Immature natural killer cell (primary cell): ENCODE measurements around the gene APOL1. TPM values are rescaled to one million over a fixed set of nuclear protein-coding genes. Genes with fewer than 3 reads are reported as not detected.
"Not testable (repeated sequence)": the region's sequence is repeated elsewhere in the genome, so short reads cannot be mapped to it uniquely, and the experiment has no call there.

Source experiments
- DNase-seq, 3 donors: peaks; one replicate each; pipeline ENCODE4 v3.0.0; 2022; ENCODE audit warnings: mixed read lengths in 1 of 3
- H3K27ac Mint-ChIP-seq, 6 donors: one replicate each; pipeline ENCODE4 v1.8.0; 2020; ENCODE audit warnings: mixed read lengths in 6 of 6, mild to moderate bottlenecking in 5 of 6, inconsistent platforms in 4 of 6, moderate library complexity in 3 of 6
- H3K27me3 Mint-ChIP-seq, 3 donors: one replicate each; pipeline ENCODE4 v1.8.0; 2020 to 2021; ENCODE audit warnings: low read depth in 3 of 3, mild to moderate bottlenecking in 3 of 3, mixed read lengths in 3 of 3, moderate library complexity in 3 of 3, inconsistent platforms in 1 of 3
- H3K36me3 Mint-ChIP-seq, 3 donors: one replicate each; pipeline ENCODE4 v1.8.0; 2020; ENCODE audit warnings: mixed read lengths in 3 of 3, inconsistent platforms in 2 of 3, mild to moderate bottlenecking in 2 of 3
- H3K4me1 Mint-ChIP-seq, 2 donors: one replicate each; pipeline ENCODE4 v1.8.0; 2020; ENCODE audit warnings: inconsistent platforms in 2 of 2, mild to moderate bottlenecking in 2 of 2, mixed read lengths in 2 of 2, moderate library complexity in 1 of 2
- H3K4me3 Mint-ChIP-seq, 5 donors: one replicate each; pipeline ENCODE4 v1.8.0; 2020; ENCODE audit warnings: mild to moderate bottlenecking in 5 of 5, mixed read lengths in 5 of 5, inconsistent platforms in 3 of 5, moderate library complexity in 3 of 5
- H3K9me3 Mint-ChIP-seq, 6 donors: one replicate each; pipeline ENCODE4 v1.8.0; 2020; ENCODE audit warnings: mild to moderate bottlenecking in 6 of 6, mixed read lengths in 6 of 6, inconsistent platforms in 4 of 6, moderate library complexity in 3 of 6
- polyA plus RNA-seq, 3 donors: library from polyadenylated mRNA; unstranded; fragments of 300-500 nt; fragmentation: Illumina TruSeq; gene quantifications; one replicate each; pipeline ENCODE4 v1.2.3, GENCODE V29; 2021

APOL1 gene
- polyA plus RNA-seq, 3 donors from 2014 or later = 8.7 to 65.8 (median 14.8) TPM

- Mint-ChIP-seq H3K4me3 (peak overlapping the region in 3 of 5 donors; percentile 10 to 39 (median 38)), H3K36me3 (peaks cover 31 to 56% (median 34%) of the 10 kb centered on the region in 3 donors), H3K27me3 (peaks cover 15 to 34% (median 31%) of the 10 kb centered on the region in 3 donors), H3K4me1 (peaks cover 52 to 60% of the 10 kb centered on the region in 2 donors), H3K9me3 (no peaks in the 10 kb centered on the region), H3K27ac (peak overlapping the region; percentile 36 to 96 (median 88))
- DNase-seq = no peak
Observed at GRCh38 chr22:36288571-36289405, 35.9 kb downstream of the APOL1 start.

GRCh38 chr22:36289406-36289870 is 36.5 kb downstream of the APOL1 start:
- Mint-ChIP-seq H3K27me3 (peaks cover 15 to 36% (median 32%) of the 10 kb centered on the region in 3 donors), H3K27ac (peak overlapping the region; percentile 81 to 96 (median 90)), H3K36me3 (peaks cover 33 to 58% (median 36%) of the 10 kb centered on the region in 3 donors), H3K9me3 (no peaks in the 10 kb centered on the region), H3K4me1 (peaks cover 53 to 64% of the 10 kb centered on the region in 2 donors), H3K4me3 (peak overlapping the region; percentile 77 to 85 (median 83))
- no peak for DNase-seq

DNA sequence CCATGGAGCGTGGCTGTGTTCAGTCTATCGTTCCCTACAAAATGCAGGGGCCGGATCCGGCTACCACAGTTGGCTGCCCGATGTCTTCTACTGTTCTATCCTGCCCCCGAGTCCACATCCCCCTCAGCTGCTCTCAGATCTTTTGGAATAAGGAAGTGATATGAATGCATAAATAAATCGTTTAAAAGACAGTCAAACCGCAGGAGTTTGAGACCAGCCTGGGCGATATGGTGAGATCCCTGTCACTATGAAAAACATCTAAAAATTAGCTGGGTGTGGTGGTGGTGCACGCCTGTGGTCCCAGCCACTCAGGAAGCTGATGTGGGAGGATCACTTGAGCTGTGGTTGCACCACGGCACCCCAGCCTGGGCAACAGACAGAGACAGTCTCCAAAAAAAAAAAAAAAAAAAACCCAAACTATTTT is 37.0 kb downstream of the APOL1 start:
- H3K36me3 Mint-ChIP-seq = peaks cover 37 to 60% (median 38%) of the 10 kb centered on the region in 3 donors

GRCh38 chr22:36290391-36291075 is 37.6 kb downstream of the APOL1 start:
- peak overlapping the region in 4 of 5 donors; percentile 17 to 46 (median 26) for H3K4me3 Mint-ChIP-seq
- not testable (repeated sequence) for DNase-seq, H3K9me3 Mint-ChIP-seq
- H3K27me3 Mint-ChIP-seq = peaks cover 15 to 37% (median 29%) of the 10 kb centered on the region in 3 donors
- H3K27ac Mint-ChIP-seq = peak overlapping the region in 2 of 6 donors; percentile 60 to 86
- peaks cover 38 to 63% (median 38%) of the 10 kb centered on the region in 3 donors for H3K36me3 Mint-ChIP-seq
- peaks cover 53 to 66% of the 10 kb centered on the region in 2 donors for H3K4me1 Mint-ChIP-seq

More for the DNA sequence above, 37.0 kb downstream of the APOL1 start:
- Mint-ChIP-seq H3K27ac (peak overlapping the region; percentile 81 to 96 (median 90)), H3K4me3 (peak overlapping the region; percentile 77 to 85 (median 83)), H3K27me3 (peaks cover 15 to 37% (median 29%) of the 10 kb centered on the region in 3 donors), H3K4me1 (peaks cover 53 to 66% of the 10 kb centered on the region in 2 donors)
- peak; percentile 67 to 74 (median 73) for DNase-seq
- H3K9me3 Mint-ChIP-seq = not testable (repeated sequence)

- H3K4me3 Mint-ChIP-seq = peak overlapping the region in 3 of 5 donors; percentile 31 to 57 (median 44)
Observed at GRCh38 chr22:36291831-36292740, 39.2 kb downstream of the APOL1 start.

DNA sequence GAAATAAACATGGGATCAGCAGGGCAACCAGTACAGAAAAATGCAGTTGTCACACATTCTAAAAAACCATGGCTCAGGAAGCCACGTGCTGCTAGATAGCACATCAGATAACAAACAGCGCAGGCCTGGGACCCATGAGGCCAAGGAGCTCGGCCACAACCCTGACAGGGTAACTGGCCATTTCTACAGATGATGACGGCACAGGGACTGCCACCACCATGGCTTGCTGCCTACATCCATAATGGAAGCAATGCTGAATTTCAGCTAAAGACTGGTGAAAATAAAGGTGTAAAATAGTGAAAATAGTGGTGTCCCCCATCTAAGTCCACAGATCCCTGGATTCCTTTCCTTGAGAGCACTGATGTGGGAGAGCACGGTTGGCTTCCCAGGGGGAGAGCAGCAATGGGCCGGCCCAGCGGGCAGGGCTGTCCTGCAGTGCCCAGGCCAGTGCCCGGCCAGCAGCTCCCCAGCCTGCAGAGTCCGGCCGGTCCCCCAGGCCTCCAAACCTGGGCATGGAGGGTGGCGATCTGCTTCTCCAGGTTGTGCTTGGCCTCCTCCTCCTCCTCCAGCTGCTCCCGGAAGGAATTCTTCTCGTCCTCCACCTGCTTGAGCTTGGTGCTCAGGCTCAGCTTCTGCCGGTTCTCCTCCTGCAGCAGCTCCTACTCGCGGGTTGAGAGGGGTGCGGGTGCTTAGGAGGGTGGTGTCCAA is 40.0 kb downstream of the APOL1 start:
- Mint-ChIP-seq H3K4me3 (no peak overlapping the region), H3K9me3 (no peaks in the 10 kb centered on the region), H3K36me3 (peaks cover 43 to 70% (median 45%) of the 10 kb centered on the region in 3 donors), H3K27ac (peak overlapping the region in 5 of 6 donors; percentile 62 to 71 (median 68)), H3K4me1 (peaks cover 38 to 48% of the 10 kb centered on the region in 2 donors), H3K27me3 (peaks cover 5 to 24% (median 20%) of the 10 kb centered on the region in 3 donors)
- no peak for DNase-seq

More at GRCh38 chr22:36291831-36292740, 39.2 kb downstream of the APOL1 start:
- H3K27me3 Mint-ChIP-seq = peaks cover 8 to 28% (median 24%) of the 10 kb centered on the region in 3 donors
- H3K36me3 Mint-ChIP-seq = peaks cover 39 to 70% (median 41%) of the 10 kb centered on the region in 3 donors
- H3K27ac Mint-ChIP-seq = peak overlapping the region; percentile 61 to 75 (median 68)
- DNase-seq = no peak
- no peaks in the 10 kb centered on the region for H3K9me3 Mint-ChIP-seq
- peaks cover 47 to 57% of the 10 kb centered on the region in 2 donors for H3K4me1 Mint-ChIP-seq

- peaks cover 39 to 69% (median 40%) of the 10 kb centered on the region in 3 donors for H3K36me3 Mint-ChIP-seq
- no peaks in the 10 kb centered on the region for H3K9me3 Mint-ChIP-seq
- peak overlapping the region in 1 of 6 donors; percentile 35 for H3K27ac Mint-ChIP-seq
- peaks cover 31 to 40% of the 10 kb centered on the region in 2 donors for H3K4me1 Mint-ChIP-seq
- H3K27me3 Mint-ChIP-seq = peaks cover 2 to 23% (median 17%) of the 10 kb centered on the region in 3 donors
- no peak for DNase-seq
- no peak overlapping the region for H3K4me3 Mint-ChIP-seq
Observed at GRCh38 chr22:36293606-36294292, 40.8 kb downstream of the APOL1 start.

DNA sequence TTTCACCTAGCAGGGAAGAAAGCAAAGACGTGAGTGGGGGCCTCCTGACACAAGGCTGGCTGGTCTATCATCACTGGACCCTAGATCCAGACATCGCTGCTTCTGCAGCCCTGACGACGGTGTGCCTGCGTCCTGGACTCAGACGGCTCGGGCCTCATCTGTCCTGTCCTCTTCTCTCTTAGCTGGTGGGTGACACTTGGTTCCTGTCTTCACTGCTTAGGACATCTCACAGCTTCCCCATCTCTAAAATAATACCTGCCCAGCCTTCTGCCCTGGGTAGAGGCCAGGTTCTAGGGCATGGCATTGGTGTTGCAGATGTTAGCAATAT is 41.3 kb downstream of the APOL1 start:
- no peaks in the 10 kb centered on the region for H3K9me3 Mint-ChIP-seq
- peaks cover 38 to 64% (median 39%) of the 10 kb centered on the region in 3 donors for H3K36me3 Mint-ChIP-seq
- H3K27me3 Mint-ChIP-seq = peaks cover 2 to 24% (median 15%) of the 10 kb centered on the region in 3 donors
- H3K4me3 Mint-ChIP-seq = no peak overlapping the region
- peak overlapping the region in 3 of 6 donors; percentile 17 to 76 (median 20) for H3K27ac Mint-ChIP-seq
- no peak for DNase-seq
- H3K4me1 Mint-ChIP-seq = peaks cover 26 to 35% of the 10 kb centered on the region in 2 donors

GRCh38 chr22:36294801-36295200 is 41.9 kb downstream of the APOL1 start:
- H3K36me3 Mint-ChIP-seq = peaks cover 34 to 59% (median 35%) of the 10 kb centered on the region in 3 donors
- no peak for DNase-seq
- H3K4me1 Mint-ChIP-seq = peaks cover 20 to 30% of the 10 kb centered on the region in 2 donors
- H3K9me3 Mint-ChIP-seq = no peaks in the 10 kb centered on the region
- peak overlapping the region in 1 of 6 donors; percentile 40 for H3K27ac Mint-ChIP-seq
- peaks cover 2 to 25% (median 16%) of the 10 kb centered on the region in 3 donors for H3K27me3 Mint-ChIP-seq
- no peak overlapping the region for H3K4me3 Mint-ChIP-seq

GRCh38 chr22:36295247-36295646 is 42.3 kb downstream of the APOL1 start:
- no peak for DNase-seq
- Mint-ChIP-seq H3K4me3 (no peak overlapping the region), H3K9me3 (no peaks in the 10 kb centered on the region), H3K27ac (peak overlapping the region in 2 of 6 donors; percentile 28 to 57), H3K27me3 (peaks cover 2 to 21% (median 12%) of the 10 kb centered on the region in 3 donors), H3K4me1 (peaks cover 17 to 25% of the 10 kb centered on the region in 2 donors), H3K36me3 (peaks cover 31 to 56% (median 32%) of the 10 kb centered on the region in 3 donors)

- H3K27ac Mint-ChIP-seq = peak overlapping the region in 1 of 6 donors; percentile 40
- H3K36me3 Mint-ChIP-seq = peaks cover 30 to 62% (median 40%) of the 10 kb centered on the region in 3 donors
Observed at GRCh38 chr22:36296690-36297089, 43.8 kb downstream of the APOL1 start.

More at GRCh38 chr22:36296690-36297089, 43.8 kb downstream of the APOL1 start:
- H3K9me3 Mint-ChIP-seq = peaks cover 0 to 2% (median 0%) of the 10 kb centered on the region in 6 donors
- H3K27me3 Mint-ChIP-seq = peaks cover 2 to 22% (median 12%) of the 10 kb centered on the region in 3 donors
- H3K4me3 Mint-ChIP-seq = no peak overlapping the region
- DNase-seq = no peak
- H3K4me1 Mint-ChIP-seq = peaks cover 19 to 28% of the 10 kb centered on the region in 2 donors
